Measurements from ENCODE around the gene SOBP. TPM values are rescaled to one million over a fixed set of nuclear protein-coding genes. Genes with fewer than 3 reads are reported as not detected.

The SOBP gene
- total RNA-seq, 4 donors from 2014 or later: 6.0 to 18.4 (median 6.7) TPM

DNA sequence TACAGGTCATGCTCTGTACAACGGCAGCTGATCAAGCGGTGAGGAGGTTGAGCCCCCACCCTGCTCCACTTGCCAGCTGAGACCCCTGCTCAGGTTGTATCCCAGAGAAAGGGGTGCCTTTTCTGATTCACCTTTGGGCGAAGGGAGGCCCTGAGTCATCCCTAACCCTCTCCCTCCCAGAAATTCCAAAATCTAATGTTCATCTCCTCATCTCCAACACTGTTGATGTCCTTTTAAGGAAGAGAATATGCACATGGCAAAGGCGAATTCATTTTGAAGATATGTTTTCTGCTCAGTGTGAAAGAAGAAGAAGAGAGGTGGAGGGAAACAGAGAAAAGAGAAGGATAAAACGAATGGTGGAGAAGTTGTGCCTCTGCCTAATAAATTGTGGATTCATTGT, 213.7 kb downstream of the SOBP start:
- H3K9me3 ChIP-seq: no peaks in the 10 kb centered on the region
- no peaks in the 10 kb centered on the region for H3K36me3 ChIP-seq
- no peak for DNase-seq (ENCODE audit: low spot score in 2 of 2)
- no peak overlapping the region for H3K27ac ChIP-seq
- H3K4me1 ChIP-seq: peaks cover 0 to 6% (median 0%) of the 10 kb centered on the region in 4 donors
- TF ChIP-seq, protein P1, sequence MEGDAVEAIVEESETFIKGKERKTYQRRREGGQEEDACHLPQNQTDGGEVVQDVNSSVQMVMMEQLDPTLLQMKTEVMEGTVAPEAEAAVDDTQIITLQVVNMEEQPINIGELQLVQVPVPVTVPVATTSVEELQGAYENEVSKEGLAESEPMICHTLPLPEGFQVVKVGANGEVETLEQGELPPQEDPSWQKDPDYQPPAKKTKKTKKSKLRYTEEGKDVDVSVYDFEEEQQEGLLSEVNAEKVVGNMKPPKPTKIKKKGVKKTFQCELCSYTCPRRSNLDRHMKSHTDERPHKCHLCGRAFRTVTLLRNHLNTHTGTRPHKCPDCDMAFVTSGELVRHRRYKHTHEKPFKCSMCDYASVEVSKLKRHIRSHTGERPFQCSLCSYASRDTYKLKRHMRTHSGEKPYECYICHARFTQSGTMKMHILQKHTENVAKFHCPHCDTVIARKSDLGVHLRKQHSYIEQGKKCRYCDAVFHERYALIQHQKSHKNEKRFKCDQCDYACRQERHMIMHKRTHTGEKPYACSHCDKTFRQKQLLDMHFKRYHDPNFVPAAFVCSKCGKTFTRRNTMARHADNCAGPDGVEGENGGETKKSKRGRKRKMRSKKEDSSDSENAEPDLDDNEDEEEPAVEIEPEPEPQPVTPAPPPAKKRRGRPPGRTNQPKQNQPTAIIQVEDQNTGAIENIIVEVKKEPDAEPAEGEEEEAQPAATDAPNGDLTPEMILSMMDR (IDR thresholded peaks at IDR 0.05): no peak
- no peak for TF ChIP-seq POLR2A (IDR thresholded peaks at IDR 0.05)
- TF ChIP-seq EP300 (IDR thresholded peaks at IDR 0.05): no peak
- no peak overlapping the region for H3K4me3 ChIP-seq
- 90 to 92% methylated on average over 5 of the region's 5 CpGs for WGBS, 2 donors
- H3K27me3 ChIP-seq: no peaks in the 10 kb centered on the region

DNA sequence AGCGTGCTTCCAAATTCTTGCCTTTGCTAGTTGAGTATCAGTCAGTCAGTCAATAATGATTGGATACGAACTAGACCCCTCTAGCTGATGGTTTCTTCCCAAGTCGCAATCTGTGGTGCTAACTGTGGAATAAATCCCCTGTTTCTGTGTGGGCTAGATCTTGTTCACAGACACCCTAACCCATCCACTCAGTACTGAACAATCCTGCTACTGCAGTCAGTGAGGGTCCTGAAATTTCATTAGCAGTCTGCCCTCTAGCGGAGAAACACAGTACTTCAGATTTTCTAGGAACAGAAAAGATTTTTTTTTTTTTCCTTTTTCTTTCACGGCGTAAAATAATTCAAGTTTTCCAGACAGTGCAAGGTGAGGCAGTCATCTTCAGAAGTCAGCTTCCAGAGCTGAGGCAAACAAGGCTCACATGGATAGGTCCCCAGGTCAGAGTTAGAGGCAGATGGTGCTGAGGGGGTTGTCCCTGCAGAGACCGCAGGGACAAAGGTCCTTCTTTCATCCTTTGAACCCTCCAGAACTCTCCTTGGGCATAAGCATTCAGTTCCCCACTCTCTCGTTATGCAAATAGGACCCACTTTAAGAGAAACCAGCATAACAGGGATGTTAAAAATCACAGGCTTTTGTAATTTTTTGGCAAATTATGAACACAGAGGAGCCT, 214.6 kb downstream of the SOBP start:
- WGBS, 2 donors: 30 to 33% methylated on average over 8 of the region's 8 CpGs

DNA sequence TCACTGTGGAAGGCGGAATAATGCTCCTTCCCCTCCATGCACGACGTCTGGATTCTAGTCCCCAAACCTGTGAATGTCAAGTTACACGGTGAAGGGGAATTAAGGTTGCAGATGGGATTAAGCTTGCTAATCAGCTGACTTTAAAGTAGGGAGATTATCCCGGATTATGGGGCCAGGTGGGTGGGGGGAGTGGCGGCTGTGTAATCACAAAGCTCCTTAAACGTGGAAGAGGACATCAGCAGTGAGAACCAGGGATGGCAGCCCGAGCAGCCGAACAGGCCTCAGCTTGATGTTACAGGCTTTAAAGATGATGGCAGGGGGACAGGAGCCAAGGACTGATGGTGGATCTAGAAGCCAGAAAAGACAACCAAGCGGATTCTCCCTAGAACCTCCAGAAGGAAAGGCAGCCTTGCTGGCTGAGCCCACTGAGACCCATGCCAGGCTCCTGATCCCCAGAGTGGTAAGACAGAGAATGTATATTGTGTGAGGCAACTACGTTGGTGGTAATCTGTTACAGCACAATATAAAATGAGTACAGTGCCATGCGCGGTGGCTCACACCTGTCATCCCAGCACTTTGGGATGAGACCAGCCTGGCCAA, 216.7 kb downstream of the SOBP start:
- no peak overlapping the region for H3K27ac ChIP-seq
- no peaks in the 10 kb centered on the region for H3K9me3 ChIP-seq
- 84 to 86% methylated on average over 13 of the region's 13 CpGs for WGBS, 2 donors
- TF ChIP-seq POLR2A (IDR thresholded peaks at IDR 0.05) (no peak), EP300 (IDR thresholded peaks at IDR 0.05) (no peak)
- TF ChIP-seq, protein P1 (IDR thresholded peaks at IDR 0.05): no peak
- H3K4me1 ChIP-seq: peaks cover 0 to 3% (median 0%) of the 10 kb centered on the region in 4 donors
- H3K4me3 ChIP-seq: no peak overlapping the region
- H3K27me3 ChIP-seq: no peaks in the 10 kb centered on the region
- DNase-seq (ENCODE audit: low spot score in 2 of 2): no peak
- H3K36me3 ChIP-seq: no peaks in the 10 kb centered on the region

More for the DNA sequence above, 214.6 kb downstream of the SOBP start:
- Histone ChIP-seq H3K9me3 (no peaks in the 10 kb centered on the region), H3K36me3 (no peaks in the 10 kb centered on the region), H3K4me3 (no peak overlapping the region), H3K4me1 (peaks cover 0 to 3% (median 0%) of the 10 kb centered on the region in 4 donors), H3K27me3 (no peaks in the 10 kb centered on the region), H3K27ac (no peak overlapping the region)
- no peak for TF ChIP-seq POLR2A (IDR thresholded peaks at IDR 0.05)
- TF ChIP-seq, protein P1 (IDR thresholded peaks at IDR 0.05): peak; percentile 69 to 82 (median 82)
- DNase-seq (ENCODE audit: low spot score in 2 of 2): peak in 1 of 2 donors; percentile 75

DNA sequence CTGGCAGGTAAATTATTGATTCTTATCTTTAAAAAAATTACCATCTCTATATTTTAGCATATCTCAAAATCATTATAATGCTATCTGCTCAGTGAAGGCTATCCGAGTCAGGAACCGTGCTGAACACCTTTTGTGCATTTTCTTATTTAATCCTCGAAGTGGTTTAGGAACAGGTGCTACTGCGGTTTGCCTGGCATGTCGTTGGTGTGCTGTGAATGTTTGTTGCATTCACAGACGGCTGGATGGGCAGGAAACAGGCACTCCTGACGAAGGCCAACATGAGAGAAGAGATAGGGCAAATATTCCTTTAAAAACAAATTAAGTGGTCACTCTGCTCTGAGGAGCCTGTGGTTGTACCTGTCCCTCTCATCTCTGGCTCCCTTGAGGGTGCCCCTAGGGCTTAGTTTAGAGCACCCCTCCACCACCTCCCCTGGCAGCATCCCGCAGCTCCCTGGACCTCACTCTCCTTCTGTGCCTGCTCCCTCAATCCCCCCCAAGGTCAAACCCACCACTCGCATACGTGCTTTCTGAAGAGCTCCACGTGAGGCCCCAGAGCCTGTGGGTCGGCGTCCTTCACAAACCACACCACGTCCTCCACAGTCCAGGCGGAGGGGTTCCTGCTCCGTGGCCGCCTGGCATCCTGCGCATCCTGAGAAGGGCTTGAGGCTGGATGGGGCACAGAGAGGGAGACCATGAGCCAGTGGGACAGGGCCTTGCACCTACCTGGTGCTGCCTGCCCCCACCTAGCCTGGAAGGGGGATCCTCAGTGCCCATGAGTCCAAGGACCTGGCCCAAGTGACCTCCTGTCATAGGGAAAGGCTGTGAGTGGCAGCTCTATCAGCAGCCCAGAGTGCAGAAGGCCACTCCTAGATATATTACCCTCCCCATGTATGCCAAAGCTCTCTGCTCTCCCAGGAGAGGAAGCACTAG, 217.7 kb downstream of the SOBP start:
- TF ChIP-seq, protein P1 (IDR thresholded peaks at IDR 0.05): no peak
- TF ChIP-seq EP300 (IDR thresholded peaks at IDR 0.05) (no peak), POLR2A (IDR thresholded peaks at IDR 0.05) (no peak)
- DNase-seq (ENCODE audit: low spot score in 2 of 2): no peak
- peaks cover 0 to 10% (median 3%) of the 10 kb centered on the region in 4 donors for H3K4me1 ChIP-seq
- H3K27ac ChIP-seq: no peak overlapping the region
- H3K9me3 ChIP-seq: no peaks in the 10 kb centered on the region
- H3K4me3 ChIP-seq: no peak overlapping the region
- no peaks in the 10 kb centered on the region for H3K36me3 ChIP-seq
- WGBS, 2 donors: 87 to 91% methylated on average over 18 of the region's 18 CpGs
- H3K27me3 ChIP-seq: no peaks in the 10 kb centered on the region

Measured in tibial nerve (tissue), 4 donors.